ENCODE measurements around the gene GDF7.
"Not testable (repeated sequence)": the region's sequence is repeated elsewhere in the genome, so short reads cannot be mapped to it uniquely, and the experiment has no call there.

The GDF7 gene

GRCh38 chr2:20706217-20706616, 39.3 kb downstream of the GDF7 start:
- Histone ChIP-seq H3K36me3 (ENCODE audit: insufficient read depth, low read length) (peaks cover 2% of the 10 kb centered on the region), H3K27me3 (ENCODE audit: insufficient read depth, low read length) (no peaks in the 10 kb centered on the region), H2AFZ (ENCODE audit: low read depth, low read length) (no peak overlapping the region), H3K9me3 (ENCODE audit: low read length) (no peaks in the 10 kb centered on the region), H3K4me1 (ENCODE audit: insufficient read depth, low read length) (no peaks in the 10 kb centered on the region), H3K4me3 (ENCODE audit: low read length) (no peak overlapping the region)

GRCh38 chr2:20706786-20707185, 39.8 kb downstream of the GDF7 start:
- Histone ChIP-seq H3K4me1 (ENCODE audit: insufficient read depth, low read length) (no peaks in the 10 kb centered on the region), H3K4me3 (ENCODE audit: low read length) (no peak overlapping the region), H2AFZ (ENCODE audit: low read depth, low read length) (no peak overlapping the region), H3K9me3 (ENCODE audit: low read length) (no peaks in the 10 kb centered on the region), H3K27me3 (ENCODE audit: insufficient read depth, low read length) (no peaks in the 10 kb centered on the region), H3K36me3 (ENCODE audit: insufficient read depth, low read length) (no peaks in the 10 kb centered on the region)

DNA sequence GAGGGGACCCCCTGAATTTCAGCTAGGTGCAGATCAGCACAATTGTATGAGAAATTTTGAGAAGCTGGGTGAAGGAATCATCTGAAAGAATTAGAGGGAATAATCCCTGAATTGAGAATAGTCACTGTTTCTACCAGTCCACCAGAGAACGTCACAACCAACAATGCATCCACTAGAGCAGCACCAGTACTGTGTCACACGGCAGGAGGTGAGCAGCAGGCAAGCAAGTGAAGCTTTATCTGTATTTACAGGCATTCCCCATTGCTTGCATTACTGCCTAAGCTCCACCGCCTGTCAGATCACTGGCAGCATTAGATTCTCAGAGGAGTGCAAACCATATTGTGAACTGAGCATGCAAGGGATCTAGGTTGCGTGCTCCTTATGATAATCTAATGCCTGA, 40.7 kb downstream of the GDF7 start:
- H3K9me3 ChIP-seq (ENCODE audit: low read length): no peaks in the 10 kb centered on the region

GRCh38 chr2:20711641-20712040, 44.7 kb downstream of the GDF7 start:
- H3K9me3 ChIP-seq (ENCODE audit: low read length): not testable (repeated sequence)

More for the DNA sequence above, 40.7 kb downstream of the GDF7 start:
- Histone ChIP-seq H3K4me3 (ENCODE audit: low read length) (no peak overlapping the region), H3K36me3 (ENCODE audit: insufficient read depth, low read length) (no peaks in the 10 kb centered on the region), H3K27me3 (ENCODE audit: insufficient read depth, low read length) (no peaks in the 10 kb centered on the region), H3K4me1 (ENCODE audit: insufficient read depth, low read length) (no peaks in the 10 kb centered on the region), H2AFZ (ENCODE audit: low read depth, low read length) (no peak overlapping the region)

DNA sequence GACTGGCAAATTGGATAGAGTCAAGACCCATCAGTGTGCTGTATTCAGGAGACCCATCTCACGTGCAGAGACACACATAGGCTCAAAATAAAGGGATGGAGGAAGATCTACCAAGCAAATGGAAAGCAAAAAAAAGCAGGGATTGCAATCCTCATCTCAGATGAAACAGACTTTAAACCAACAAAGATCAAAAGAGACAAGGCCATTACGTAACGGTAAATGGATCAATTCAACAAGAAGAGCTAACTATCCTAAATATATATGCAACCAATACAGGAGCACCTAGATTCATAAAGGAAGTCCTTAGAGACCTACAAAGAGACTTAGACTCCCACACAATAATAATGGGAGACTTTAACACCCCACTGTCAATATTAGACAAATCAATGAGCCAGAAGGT, 46.6 kb downstream of the GDF7 start:
- H3K27me3 ChIP-seq (ENCODE audit: insufficient read depth, low read length); H2AFZ ChIP-seq (ENCODE audit: low read depth, low read length); H3K4me3 ChIP-seq (ENCODE audit: low read length); H3K36me3 ChIP-seq (ENCODE audit: insufficient read depth, low read length); H3K9me3 ChIP-seq (ENCODE audit: low read length); H3K4me1 ChIP-seq (ENCODE audit: insufficient read depth, low read length): not testable (repeated sequence)

More at GRCh38 chr2:20711641-20712040, 44.7 kb downstream of the GDF7 start:
- H3K36me3 ChIP-seq (ENCODE audit: insufficient read depth, low read length); H3K4me3 ChIP-seq (ENCODE audit: low read length); H2AFZ ChIP-seq (ENCODE audit: low read depth, low read length); H3K4me1 ChIP-seq (ENCODE audit: insufficient read depth, low read length); H3K27me3 ChIP-seq (ENCODE audit: insufficient read depth, low read length): not testable (repeated sequence)

DNA sequence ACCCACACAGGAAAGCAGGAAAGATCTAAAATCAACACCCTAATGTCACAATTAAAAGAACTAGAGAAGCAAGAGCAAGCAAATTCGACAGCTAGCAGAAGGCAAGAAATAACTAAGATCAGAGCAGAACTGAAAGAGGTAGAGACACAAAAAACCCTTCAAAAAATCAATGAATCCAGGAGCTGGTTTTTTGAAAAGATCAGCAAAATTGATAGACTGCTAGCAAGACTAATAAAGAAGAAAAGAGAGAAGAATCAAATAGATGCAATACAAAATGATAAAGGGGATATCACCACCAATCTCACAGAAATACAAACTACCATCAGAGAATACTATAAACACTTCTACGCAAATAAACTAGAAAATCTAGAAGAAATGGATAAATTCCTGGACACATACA, 47.5 kb downstream of the GDF7 start:
- not testable (repeated sequence) for H3K4me1 ChIP-seq (ENCODE audit: insufficient read depth, low read length); H3K27me3 ChIP-seq (ENCODE audit: insufficient read depth, low read length); H3K9me3 ChIP-seq (ENCODE audit: low read length); H2AFZ ChIP-seq (ENCODE audit: low read depth, low read length); H3K4me3 ChIP-seq (ENCODE audit: low read length); H3K36me3 ChIP-seq (ENCODE audit: insufficient read depth, low read length)

DNA sequence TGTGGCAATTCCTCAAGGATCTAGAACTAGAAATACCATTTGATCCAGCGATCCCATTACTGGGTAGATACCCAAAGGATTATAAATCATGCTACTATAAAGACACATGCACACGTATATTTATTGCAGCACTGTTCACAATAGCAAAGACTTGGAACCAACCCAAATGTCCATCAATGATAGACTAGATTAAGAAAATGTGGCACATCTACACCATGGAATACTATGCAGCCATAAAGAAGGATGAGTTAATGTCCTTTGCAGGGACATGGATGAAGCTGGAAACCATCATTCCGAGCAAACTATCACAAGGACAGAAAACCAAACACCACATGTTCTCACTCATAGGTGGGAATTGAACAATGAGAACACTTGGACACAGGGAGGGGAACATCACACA, 49.2 kb downstream of the GDF7 start:
- H3K36me3 ChIP-seq (ENCODE audit: insufficient read depth, low read length); H3K9me3 ChIP-seq (ENCODE audit: low read length); H3K4me1 ChIP-seq (ENCODE audit: insufficient read depth, low read length); H2AFZ ChIP-seq (ENCODE audit: low read depth, low read length); H3K4me3 ChIP-seq (ENCODE audit: low read length); H3K27me3 ChIP-seq (ENCODE audit: insufficient read depth, low read length): not testable (repeated sequence)

DNA sequence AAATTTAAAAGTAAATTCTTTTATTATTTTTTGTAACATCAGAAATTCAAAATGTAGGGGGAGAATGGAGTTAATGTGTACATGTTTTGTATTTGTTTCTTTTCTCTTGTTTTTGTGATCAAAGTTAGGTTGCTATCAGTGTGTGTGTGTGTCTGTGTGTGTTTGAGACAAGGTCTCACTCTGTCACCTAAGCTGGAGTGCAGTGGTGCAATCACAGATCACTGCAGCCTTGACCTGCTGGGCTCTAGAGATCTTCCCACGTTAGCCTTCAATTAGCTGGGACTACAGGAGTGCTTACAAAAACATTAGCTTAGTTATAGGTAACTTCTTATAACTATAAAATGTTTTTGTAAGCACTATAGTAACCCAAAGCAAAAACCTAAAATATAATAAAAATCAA, 50.7 kb downstream of the GDF7 start:
- Histone ChIP-seq H3K4me3 (ENCODE audit: low read length) (no peak overlapping the region), H3K9me3 (ENCODE audit: low read length) (no peaks in the 10 kb centered on the region), H3K36me3 (ENCODE audit: insufficient read depth, low read length) (peaks cover 2% of the 10 kb centered on the region), H3K27me3 (ENCODE audit: insufficient read depth, low read length) (no peaks in the 10 kb centered on the region), H3K4me1 (ENCODE audit: insufficient read depth, low read length) (no peaks in the 10 kb centered on the region), H2AFZ (ENCODE audit: low read depth, low read length) (no peak overlapping the region)

DNA sequence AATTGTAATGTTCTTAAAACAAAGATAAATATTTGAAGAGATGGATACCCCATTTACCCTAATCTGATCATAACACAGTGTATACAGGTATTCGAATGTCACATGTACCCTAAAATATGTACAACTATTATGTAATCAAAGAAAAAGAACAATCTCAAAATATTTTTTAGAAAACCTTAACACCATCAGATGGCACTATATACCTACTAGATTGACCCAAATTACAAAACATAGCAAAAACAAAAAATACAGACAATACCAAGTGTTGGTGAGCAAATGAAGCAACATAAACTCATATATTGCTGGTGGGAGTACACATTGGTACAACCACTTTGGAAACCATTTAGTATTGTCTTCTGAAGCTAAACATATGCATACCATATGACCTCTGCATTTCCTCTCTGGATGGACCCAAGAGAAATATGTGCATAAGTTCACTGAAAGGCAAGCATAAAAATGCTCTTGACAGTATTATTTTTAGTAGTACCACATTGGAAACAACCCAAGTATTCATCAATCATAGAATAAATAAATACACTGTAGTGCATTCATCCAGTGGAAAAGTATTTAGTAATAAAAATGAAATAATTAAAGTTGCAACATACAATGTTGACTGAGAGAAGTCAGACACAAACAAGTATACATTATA, 55.8 kb downstream of the GDF7 start:
- no peak overlapping the region for H2AFZ ChIP-seq (ENCODE audit: low read depth, low read length)
- H3K36me3 ChIP-seq (ENCODE audit: insufficient read depth, low read length): peaks cover 22% of the 10 kb centered on the region
- H3K27me3 ChIP-seq (ENCODE audit: insufficient read depth, low read length): no peaks in the 10 kb centered on the region
- no peaks in the 10 kb centered on the region for H3K9me3 ChIP-seq (ENCODE audit: low read length)
- H3K4me3 ChIP-seq (ENCODE audit: low read length): no peak overlapping the region
- peaks cover 1% of the 10 kb centered on the region for H3K4me1 ChIP-seq (ENCODE audit: insufficient read depth, low read length)

DNA sequence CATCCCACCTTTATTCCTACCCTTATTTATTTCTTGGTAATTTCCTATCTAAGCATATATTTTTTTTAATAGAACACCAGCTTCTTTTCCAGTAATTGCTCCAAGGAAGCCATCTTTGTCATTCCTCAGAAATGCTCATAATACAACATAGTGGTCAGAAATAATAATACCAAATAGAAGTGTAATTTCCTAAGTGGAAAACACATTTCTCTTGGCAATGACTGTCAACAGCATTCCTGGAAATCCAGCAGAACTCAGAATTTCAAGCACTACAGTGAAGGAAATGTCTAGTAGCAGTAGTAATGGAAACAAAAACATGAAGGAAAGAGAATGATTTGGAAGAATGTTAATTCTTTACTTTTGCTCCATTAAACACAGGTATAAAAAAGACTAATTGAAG, 56.6 kb downstream of the GDF7 start:
- no peaks in the 10 kb centered on the region for H3K27me3 ChIP-seq (ENCODE audit: insufficient read depth, low read length)
- no peaks in the 10 kb centered on the region for H3K9me3 ChIP-seq (ENCODE audit: low read length)
- no peak overlapping the region for H3K4me3 ChIP-seq (ENCODE audit: low read length)
- H3K4me1 ChIP-seq (ENCODE audit: insufficient read depth, low read length): peaks cover 10% of the 10 kb centered on the region
- no peak overlapping the region for H2AFZ ChIP-seq (ENCODE audit: low read depth, low read length)
- peaks cover 22% of the 10 kb centered on the region for H3K36me3 ChIP-seq (ENCODE audit: insufficient read depth, low read length)

GRCh38 chr2:20724500-20725053, 57.6 kb downstream of the GDF7 start:
- Histone ChIP-seq H3K27me3 (ENCODE audit: insufficient read depth, low read length) (no peaks in the 10 kb centered on the region), H3K36me3 (ENCODE audit: insufficient read depth, low read length) (peaks cover 22% of the 10 kb centered on the region), H3K4me1 (ENCODE audit: insufficient read depth, low read length) (peaks cover 15% of the 10 kb centered on the region), H2AFZ (ENCODE audit: low read depth, low read length) (no peak overlapping the region), H3K4me3 (ENCODE audit: low read length) (no peak overlapping the region), H3K9me3 (ENCODE audit: low read length) (no peaks in the 10 kb centered on the region)

- Histone ChIP-seq H3K4me1 (ENCODE audit: insufficient read depth, low read length) (peaks cover 15% of the 10 kb centered on the region), H3K27me3 (ENCODE audit: insufficient read depth, low read length) (no peaks in the 10 kb centered on the region), H3K9me3 (ENCODE audit: low read length) (no peaks in the 10 kb centered on the region), H3K4me3 (ENCODE audit: low read length) (no peak overlapping the region), H3K36me3 (ENCODE audit: insufficient read depth, low read length) (peaks cover 24% of the 10 kb centered on the region), H2AFZ (ENCODE audit: low read depth, low read length) (no peak overlapping the region)
These were observed 58.8 kb downstream of the GDF7 start for GRCh38 chr2:20725782-20726181.

DNA sequence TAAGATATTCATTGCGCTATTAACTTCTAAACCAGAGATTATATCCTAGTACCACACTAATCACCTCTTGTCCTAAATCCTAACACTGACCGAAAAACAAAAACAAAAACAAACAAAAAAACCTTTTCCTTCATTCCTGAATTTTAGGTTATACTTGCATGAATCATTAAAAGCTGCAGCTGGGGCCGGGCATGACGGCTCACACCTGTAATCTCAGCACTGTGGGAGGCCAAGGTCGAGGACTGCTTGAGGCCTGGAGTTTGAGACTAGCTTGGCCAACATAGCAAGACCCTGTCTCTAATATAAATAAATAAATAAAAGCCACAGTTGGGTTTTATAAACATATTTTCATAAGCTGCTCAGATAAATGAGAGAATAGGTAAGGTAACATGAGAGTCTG, 60.0 kb downstream of the GDF7 start:
- Histone ChIP-seq H3K4me1 (ENCODE audit: insufficient read depth, low read length) (peaks cover 15% of the 10 kb centered on the region), H2AFZ (ENCODE audit: low read depth, low read length) (no peak overlapping the region), H3K9me3 (ENCODE audit: low read length) (no peaks in the 10 kb centered on the region), H3K36me3 (ENCODE audit: insufficient read depth, low read length) (peaks cover 24% of the 10 kb centered on the region), H3K4me3 (ENCODE audit: low read length) (no peak overlapping the region), H3K27me3 (ENCODE audit: insufficient read depth, low read length) (no peaks in the 10 kb centered on the region)

DNA sequence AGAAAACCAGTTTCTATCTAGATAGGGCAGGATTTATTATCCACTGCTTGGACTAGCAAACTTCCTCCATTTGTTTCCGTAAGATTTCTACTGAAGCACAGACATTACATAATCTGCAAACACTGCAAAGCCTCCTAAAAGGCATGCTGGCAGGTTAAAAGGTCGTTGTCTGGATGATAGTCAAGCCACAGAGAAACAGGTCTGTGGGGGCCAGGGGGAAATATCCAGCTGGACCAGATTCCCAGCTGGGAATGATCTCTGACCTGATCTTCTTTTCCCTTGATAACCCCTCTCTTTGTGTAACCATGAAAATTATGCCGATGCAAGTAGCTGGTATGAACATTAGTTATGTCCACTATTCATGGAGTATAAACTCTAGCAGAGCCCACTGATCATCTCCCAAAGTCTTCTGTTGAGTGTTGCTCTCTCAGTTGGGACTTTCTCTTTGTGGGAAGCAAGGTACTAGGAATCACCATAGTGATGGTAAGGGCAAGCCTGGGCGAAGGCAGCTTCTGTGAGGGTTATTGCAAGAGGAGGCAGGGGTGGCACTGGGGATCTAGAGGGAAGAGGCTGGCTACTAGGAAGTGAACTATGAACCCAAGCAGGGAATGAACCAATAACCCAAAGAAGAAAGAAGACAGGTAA, 61.3 kb downstream of the GDF7 start:
- Histone ChIP-seq H3K27me3 (ENCODE audit: insufficient read depth, low read length) (no peaks in the 10 kb centered on the region), H3K36me3 (ENCODE audit: insufficient read depth, low read length) (peaks cover 20% of the 10 kb centered on the region), H3K4me3 (ENCODE audit: low read length) (no peak overlapping the region), H3K4me1 (ENCODE audit: insufficient read depth, low read length) (peaks cover 15% of the 10 kb centered on the region), H2AFZ (ENCODE audit: low read depth, low read length) (no peak overlapping the region), H3K9me3 (ENCODE audit: low read length) (no peaks in the 10 kb centered on the region)

Measured in neuron (in vitro differentiated cells).